Smooth muscle cell (in vitro differentiated cells): ENCODE results near the gene GNAQ. TPM values are rescaled to one million over a fixed set of nuclear protein-coding genes. Genes with fewer than 3 reads are reported as not detected.

Experiments used
- DNase-seq: peaks from one replicate; lab custom pipeline; 2025; ENCODE audit not compliant: unreplicated experiment; lab: John Stamatoyannopoulos, UW
- H2AFZ ChIP-seq: fragments of 200-600 bp; sonication (generic); 2 replicates; pipeline ENCODE4 v1.6.0; 2016; ENCODE audit warnings: antibody characterized with exemption, low read depth, mild to moderate bottlenecking
- H3F3A ChIP-seq: fragments of 200-600 bp; sonication (generic); 2 replicates; pipeline ENCODE4 v1.6.0; 2017; ENCODE audit warnings: antibody characterized with exemption, low read depth
- H3K27ac ChIP-seq: fragments of 200-600 bp; sonication (generic); 2 replicates; pipeline ENCODE4 v1.5.1; 2016; ENCODE audit warnings: low read depth, mild to moderate bottlenecking
- H3K27me3 ChIP-seq: fragments of 200-600 bp; sonication (generic); 2 replicates; pipeline ENCODE4 v1.6.1; 2016; ENCODE audit warnings: low read depth, mild to moderate bottlenecking
- H3K36me3 ChIP-seq: fragments of 200-600 bp; sonication (generic); 2 replicates; pipeline ENCODE4 v1.5.1; 2016; ENCODE audit warnings: low read depth
- H3K4me1 ChIP-seq: fragments of 200-600 bp; sonication (generic); 2 replicates; pipeline ENCODE4 v1.5.1; 2016; ENCODE audit warnings: low read depth
- H3K4me2 ChIP-seq: fragments of 200-600 bp; sonication (generic); 2 replicates; pipeline ENCODE4 v1.6.0; 2016; ENCODE audit warnings: mild to moderate bottlenecking
- H3K4me3 ChIP-seq: fragments of 200-600 bp; sonication (generic); 2 replicates; pipeline ENCODE4 v1.5.1; 2016; ENCODE audit warnings: mild to moderate bottlenecking
- H3K79me2 ChIP-seq: fragments of 200-600 bp; sonication (generic); 2 replicates; pipeline ENCODE4 v1.6.0; 2016; ENCODE audit warnings: low read depth, mild to moderate bottlenecking
- H3K9ac ChIP-seq: fragments of 200-600 bp; sonication (generic); 2 replicates; pipeline ENCODE4 v1.6.0; 2016; ENCODE audit warnings: low read depth
- H3K9me3 ChIP-seq: fragments of 200-600 bp; sonication (generic); replicated peaks from 2 replicates; pipeline ENCODE4 v1.5.1; 2016; ENCODE audit warnings: low read depth
- H4K20me1 ChIP-seq: fragments of 200-600 bp; sonication (generic); 2 replicates; pipeline ENCODE4 v1.6.0; 2016; ENCODE audit warnings: low read depth
- CTCF ChIP-seq: fragments of 200-600 bp; sonication (generic); IDR thresholded peaks from 2 replicates; pipeline ENCODE4 v1.5.1; 2017; ENCODE audit warnings: borderline replicate concordance, mild to moderate bottlenecking, antibody characterized with exemption; ENCODE audit not compliant: insufficient read depth, poor library complexity, severe bottlenecking
- whole genome bisulfite sequencing: methylation state at CpG from one replicate; pipeline ENCODE4 v1.1.7; 2016; ENCODE audit warnings: low lambda C conversion rate; 5-methylcytosine and 5-hydroxymethylcytosine counted together
- polyA plus RNA-seq: library from polyadenylated mRNA; unstranded; fragments of >200 nt; fragmentation: Nextera tagmentation; extraction: Ambion mirVana; gene quantifications from 2 replicates; pipeline ENCODE4 v1.2.1, GENCODE V29; 2016
- total RNA-seq: library from RNA; depleted of rRNA; stranded (reverse); fragments of >200 nt; gene quantifications from 2 replicates; pipeline ENCODE4 v1.2.3, GENCODE V29; 2014

Gene GNAQ
- total RNA-seq = 41.4 and 49.6 TPM in 2 replicates
- 10.9 and 12.5 TPM in 2 replicates for polyA plus RNA-seq

- H3K79me2 ChIP-seq = peaks cover 42% of the 10 kb centered on the region
- peak within 1 kb of the TSS; percentile 91 for H3K27ac ChIP-seq
- H3K4me3 ChIP-seq = peak within 1 kb of the TSS; percentile 69
- peak within 1 kb of the TSS; percentile 85 for H3K9ac ChIP-seq
- no peaks in the 10 kb centered on the region for H3K27me3 ChIP-seq
- H3K4me2 ChIP-seq = peak within 1 kb of the TSS; percentile 87
- H2AFZ ChIP-seq = peak within 1 kb of the TSS; percentile 88
- peaks cover 42% of the 10 kb centered on the region for H4K20me1 ChIP-seq
- no peaks in the 10 kb centered on the region for H3K9me3 ChIP-seq
- DNase-seq = peak; percentile 53
- peaks cover 38% of the 10 kb centered on the region for H3K4me1 ChIP-seq
- TF ChIP-seq CTCF = no peak
- H3K36me3 ChIP-seq = no peaks in the 10 kb centered on the region
- WGBS = 0% methylated on average over 25 of the region's 79 CpGs
- peaks cover 12% of the 10 kb centered on the region for H3F3A ChIP-seq
These were observed at the start of gene GNAQ for GRCh38 chr9:78031444-78031892. Gene GNAQ (minus strand): TSS chr9:78031811. CDS start chr9:78031235, 576 bp downstream.

- Histone ChIP-seq H2AFZ (no peak overlapping the region), H3K4me3 (no peak overlapping the region), H3K27me3 (no peaks in the 10 kb centered on the region), H3K4me1 (no peaks in the 10 kb centered on the region), H3K9me3 (no peaks in the 10 kb centered on the region), H3K9ac (no peak overlapping the region), H3K79me2 (no peaks in the 10 kb centered on the region), H3K4me2 (no peak overlapping the region), H3F3A (no peaks in the 10 kb centered on the region), H4K20me1 (no peaks in the 10 kb centered on the region), H3K27ac (no peak overlapping the region), H3K36me3 (no peaks in the 10 kb centered on the region)
- no peak for DNase-seq
- 83% methylated on average over 4 of the region's 4 CpGs for WGBS
- TF ChIP-seq CTCF = no peak
These were observed 43.0 kb upstream of the GNAQ start for GRCh38 chr9:78074385-78075291.

GRCh38 chr9:78073722-78074121 lies 42.1 kb upstream of the GNAQ start:
- H2AFZ ChIP-seq = no peak overlapping the region
- no peak for TF ChIP-seq CTCF
- H3K4me3 ChIP-seq = no peak overlapping the region
- 72% methylated on average over 8 of the region's 8 CpGs for WGBS
- no peak overlapping the region for H3K9ac ChIP-seq
- no peaks in the 10 kb centered on the region for H4K20me1 ChIP-seq
- no peaks in the 10 kb centered on the region for H3K79me2 ChIP-seq
- no peak overlapping the region for H3K27ac ChIP-seq
- no peaks in the 10 kb centered on the region for H3K36me3 ChIP-seq
- no peak overlapping the region for H3K4me2 ChIP-seq
- no peaks in the 10 kb centered on the region for H3F3A ChIP-seq
- no peaks in the 10 kb centered on the region for H3K4me1 ChIP-seq
- no peaks in the 10 kb centered on the region for H3K9me3 ChIP-seq
- DNase-seq = no peak
- no peaks in the 10 kb centered on the region for H3K27me3 ChIP-seq
